Adrenal gland (tissue), 12 donors: Measurements from ENCODE around the gene AUTS2. TPM values are rescaled to one million over a fixed set of nuclear protein-coding genes. Genes with fewer than 3 reads are reported as not detected.

ENCODE experiments used
- DNase-seq, 7 donors: peaks; one replicate each; pipeline ENCODE4 v3.0.0-alpha.2; 2019 to 2020
- H3K27ac ChIP-seq, 5 donors: fragments of 200-600 bp; sonication (generic) in 4 of 5; 1 replicate in 3 of 5; 2 replicates in 2 of 5; pipeline versions ENCODE4 v1.5.1 to v1.8.0; 2016 to 2020; ENCODE audit warnings: mild to moderate bottlenecking in 1 of 5
- H3K27me3 ChIP-seq: fragments of 200-600 bp; 2 replicates; pipeline ENCODE4 v1.8.0; 2021
- H3K36me3 ChIP-seq, 2 donors: fragments of 200-600 bp; replicated peaks in 1 of 2; 1 replicate in 1 of 2; 2 replicates in 1 of 2; pipeline versions ENCODE4 v1.5.1 to v1.8.0; 2018 to 2022
- H3K4me1 ChIP-seq, 2 donors: fragments of 200-600 bp; replicated peaks in 1 of 2; 1 replicate in 1 of 2; 2 replicates in 1 of 2; pipeline versions ENCODE4 v1.5.1 to v1.8.0; 2018 to 2021
- H3K4me3 ChIP-seq, 4 donors: fragments of 200-600 bp; sonication (generic) in 3 of 4; one replicate each; pipeline ENCODE4 v1.5.1; 2016 to 2018
- H3K9me3 ChIP-seq, 3 donors: fragments of 200-600 bp; sonication (generic) in 1 of 3; replicated peaks in 1 of 3; 1 replicate in 2 of 3; 2 replicates in 1 of 3; pipeline versions ENCODE4 v1.5.1 to v1.8.0; 2016 to 2021
- POLR2A ChIP-seq, 2 donors: fragments of 450-650 bp; IDR thresholded peaks; one replicate each; pipeline ENCODE4 v1.6.1; 2017; ENCODE audit warnings: antibody characterized with exemption in 2 of 2, mild to moderate bottlenecking in 2 of 2, moderate library complexity in 1 of 2
- WGBS, 4 donors: extraction: QIAGEN DNeasy Blood & Tissue Kit in 2 of 4; methylation state at CpG; one replicate each; pipeline versions ENCODE4 v1.1.5 to v1.1.7; 2013 to 2017; 5-methylcytosine and 5-hydroxymethylcytosine counted together
- intact Hi-C, 2 donors: fragments of 100-400 bp; cut with DNase I; formaldehyde crosslinking; loops; one replicate each; pipeline versions ENCODE4 v1.14.1 to v1.15.0; 2022 to 2023
- polyA plus RNA-seq, 3 donors: library from polyadenylated mRNA; stranded (reverse); fragments of 200-250 nt in 2 of 3; fragments of 350-450 nt in 1 of 3; fragmentation: Illumina TruSeq in 1 of 3; extraction: RNeasy Lipid Tissue Mini Kit (QIAGEN cat#74804) in 1 of 3; gene quantifications; one replicate each; pipeline ENCODE4 v1.2.3, GENCODE V29; 2013 to 2014
- total RNA-seq, 9 donors: library from RNA; depleted of rRNA in 4 of 9; stranded (reverse); fragments of >200 nt in 4 of 9; fragments of 120-200 nt in 1 of 9; fragmentation: NEBNext Ultra II Directional in 1 of 9; extraction: Animal tissue kit (Norgen Biotek cat#: 25700) in 1 of 9; gene quantifications; one replicate each; pipeline versions ENCODE4 v1.1.0 to v1.2.4, GENCODE V29; 2013 to 2023
- TF ChIP-seq, protein P1 (sequence below), 6 experiments: fragments of 450-650 bp in 4 of 6; fragments of 200-600 bp in 2 of 6; sonication (generic) in 1 of 6; IDR thresholded peaks; 1 replicate in 5 of 6; 2 replicates in 1 of 6; pipeline versions ENCODE4 v1.5.1 to v1.8.0; 2016 to 2021; ENCODE audit warnings: antibody characterized with exemption in 6 of 6, mild to moderate bottlenecking in 2 of 6, moderate library complexity in 1 of 6
- donor health status: healthy with polysubstance abuse.
- donor health status: Bipolar disorder and iron deficiency.
- donor health status: DM: yes; HTN: yes; CAD: no.
- donor health status: DM: no; HTN: no; CAD: no.
- donor health status: DM: no; HTN: no; CAD: no.
- donor health status: DM: yes; HTN: yes; CAD: no.

Gene AUTS2
- total and polyA plus RNA-seq, 12 donors = 6.4 to 44.0 (median 15.2) TPM

- peaks cover 0 to 22% of the 10 kb centered on the region in 2 donors for H3K4me1 ChIP-seq
- 85 to 94% (median 91%) methylated on average over 3 of the region's 3 CpGs for WGBS, 4 donors
- no peaks in the 10 kb centered on the region for H3K9me3 ChIP-seq
- no peak overlapping the region for H3K27ac ChIP-seq
- TF ChIP-seq, protein P1, sequence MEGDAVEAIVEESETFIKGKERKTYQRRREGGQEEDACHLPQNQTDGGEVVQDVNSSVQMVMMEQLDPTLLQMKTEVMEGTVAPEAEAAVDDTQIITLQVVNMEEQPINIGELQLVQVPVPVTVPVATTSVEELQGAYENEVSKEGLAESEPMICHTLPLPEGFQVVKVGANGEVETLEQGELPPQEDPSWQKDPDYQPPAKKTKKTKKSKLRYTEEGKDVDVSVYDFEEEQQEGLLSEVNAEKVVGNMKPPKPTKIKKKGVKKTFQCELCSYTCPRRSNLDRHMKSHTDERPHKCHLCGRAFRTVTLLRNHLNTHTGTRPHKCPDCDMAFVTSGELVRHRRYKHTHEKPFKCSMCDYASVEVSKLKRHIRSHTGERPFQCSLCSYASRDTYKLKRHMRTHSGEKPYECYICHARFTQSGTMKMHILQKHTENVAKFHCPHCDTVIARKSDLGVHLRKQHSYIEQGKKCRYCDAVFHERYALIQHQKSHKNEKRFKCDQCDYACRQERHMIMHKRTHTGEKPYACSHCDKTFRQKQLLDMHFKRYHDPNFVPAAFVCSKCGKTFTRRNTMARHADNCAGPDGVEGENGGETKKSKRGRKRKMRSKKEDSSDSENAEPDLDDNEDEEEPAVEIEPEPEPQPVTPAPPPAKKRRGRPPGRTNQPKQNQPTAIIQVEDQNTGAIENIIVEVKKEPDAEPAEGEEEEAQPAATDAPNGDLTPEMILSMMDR (IDR thresholded peaks at IDR 0.05) = no peak
- no peak for TF ChIP-seq POLR2A (IDR thresholded peaks at IDR 0.05)
- intact Hi-C loops = no loop called here
- H3K36me3 ChIP-seq = no peaks in the 10 kb centered on the region
- H3K27me3 ChIP-seq = no peaks in the 10 kb centered on the region
- no peak overlapping the region for H3K4me3 ChIP-seq
- no peak for DNase-seq
Observed at GRCh38 chr7:69873512-69873911, 275.2 kb downstream of the AUTS2 start.

DNA sequence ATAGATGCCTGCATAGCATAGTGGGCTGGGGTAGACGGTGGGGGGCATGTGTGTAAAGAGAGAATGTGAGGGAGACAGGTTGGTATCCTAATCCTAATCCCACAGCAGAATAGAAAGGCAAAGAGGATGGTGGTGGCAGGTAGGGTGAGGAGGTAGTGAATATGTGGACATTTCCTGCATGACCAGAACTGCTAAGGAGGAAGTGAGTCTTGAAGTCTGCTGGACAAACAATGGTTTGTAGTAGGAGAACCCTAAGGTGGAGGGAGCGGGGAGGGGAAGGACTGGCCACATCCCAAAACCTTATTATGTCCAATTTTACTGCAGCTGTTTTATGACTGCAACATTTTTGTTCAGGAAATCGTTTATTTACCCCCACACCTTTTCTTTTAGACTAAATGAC lies 279.7 kb downstream of the AUTS2 start:
- no peak overlapping the region for H3K4me3 ChIP-seq
- no peak for DNase-seq
- no peak overlapping the region for H3K27ac ChIP-seq
- no peaks in the 10 kb centered on the region for H3K27me3 ChIP-seq
- no peaks in the 10 kb centered on the region for H3K36me3 ChIP-seq
- TF ChIP-seq POLR2A (IDR thresholded peaks at IDR 0.05) = no peak
- TF ChIP-seq, protein P1 (IDR thresholded peaks at IDR 0.05) = no peak
- H3K9me3 ChIP-seq = no peaks in the 10 kb centered on the region
- WGBS, 4 donors = 82 to 87% (median 84%) methylated on average over 3 of the region's 3 CpGs
- intact Hi-C loops = no loop called here
- H3K4me1 ChIP-seq = peaks cover 0 to 1% of the 10 kb centered on the region in 2 donors

- 75 to 96% (median 82%) methylated on average over 3 of the region's 3 CpGs for WGBS, 4 donors
- Histone ChIP-seq H3K4me1 (no peaks in the 10 kb centered on the region), H3K27me3 (no peaks in the 10 kb centered on the region), H3K27ac (no peak overlapping the region), H3K36me3 (no peaks in the 10 kb centered on the region), H3K4me3 (no peak overlapping the region), H3K9me3 (no peaks in the 10 kb centered on the region)
- intact Hi-C loops = no loop called here
- TF ChIP-seq, protein P1 (IDR thresholded peaks at IDR 0.05) = no peak
- no peak for TF ChIP-seq POLR2A (IDR thresholded peaks at IDR 0.05)
- DNase-seq = no peak
Observed at GRCh38 chr7:69878591-69878990, 280.3 kb downstream of the AUTS2 start.

DNA sequence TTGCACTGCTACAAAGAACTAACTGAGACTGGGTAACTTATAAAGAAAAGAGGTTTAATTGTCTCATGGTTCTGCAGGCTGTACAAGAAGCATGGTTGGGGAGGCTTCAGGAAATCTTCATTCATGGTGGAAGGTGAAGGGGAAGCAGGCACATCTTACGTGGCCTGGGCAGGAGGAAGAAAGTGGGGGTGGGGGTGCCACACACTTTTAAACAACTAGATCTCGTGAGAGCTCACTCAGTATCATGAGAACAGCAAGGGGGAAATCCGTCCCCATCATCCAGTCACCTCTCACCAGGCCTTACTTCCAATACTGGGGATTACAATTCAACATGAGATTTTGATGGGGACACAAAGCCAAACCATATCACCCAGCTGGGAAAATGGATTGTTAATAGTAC lies 281.7 kb downstream of the AUTS2 start:
- no peak for TF ChIP-seq POLR2A (IDR thresholded peaks at IDR 0.05)
- TF ChIP-seq, protein P1 (IDR thresholded peaks at IDR 0.05) = no peak
- intact Hi-C loops = no loop called here

More for the DNA sequence above, 281.7 kb downstream of the AUTS2 start:
- 80 to 95% (median 91%) methylated on average over 3 of the region's 3 CpGs for WGBS, 4 donors
- no peak overlapping the region for H3K27ac ChIP-seq
- H3K27me3 ChIP-seq = no peaks in the 10 kb centered on the region
- H3K4me1 ChIP-seq = no peaks in the 10 kb centered on the region
- H3K9me3 ChIP-seq = no peaks in the 10 kb centered on the region
- DNase-seq = no peak
- H3K36me3 ChIP-seq = no peaks in the 10 kb centered on the region
- H3K4me3 ChIP-seq = no peak overlapping the region
